ENCODE data around the gene FLRT1.
A peak's percentile ranks its signal among the peaks of the same experiment; 100 is the strongest.
"Not testable (repeated sequence)": the region's sequence is repeated elsewhere in the genome, so short reads cannot be mapped to it uniquely, and the experiment has no call there.

Gene FLRT1

DNA sequence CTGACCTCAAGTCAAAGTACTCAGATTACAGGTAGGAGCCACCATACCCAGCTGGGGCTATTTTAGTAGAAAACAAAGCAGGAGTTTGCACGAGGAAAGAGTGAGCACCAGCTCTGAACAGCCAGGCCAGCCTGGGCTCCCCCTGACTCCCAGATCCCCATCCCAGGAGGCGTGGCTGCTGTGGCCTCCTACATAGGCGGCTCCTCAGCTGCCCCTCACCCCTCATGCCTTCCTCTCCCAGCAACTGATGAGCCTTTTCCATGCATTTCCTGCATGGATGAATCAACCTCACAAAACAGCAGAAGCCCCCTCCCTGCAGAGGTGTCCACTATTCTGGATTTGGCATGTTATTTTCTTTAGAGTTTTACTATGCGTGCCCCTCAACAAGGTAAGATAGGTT, 10.5 kb upstream of the FLRT1 start:
- DNase-seq = no peak

DNA sequence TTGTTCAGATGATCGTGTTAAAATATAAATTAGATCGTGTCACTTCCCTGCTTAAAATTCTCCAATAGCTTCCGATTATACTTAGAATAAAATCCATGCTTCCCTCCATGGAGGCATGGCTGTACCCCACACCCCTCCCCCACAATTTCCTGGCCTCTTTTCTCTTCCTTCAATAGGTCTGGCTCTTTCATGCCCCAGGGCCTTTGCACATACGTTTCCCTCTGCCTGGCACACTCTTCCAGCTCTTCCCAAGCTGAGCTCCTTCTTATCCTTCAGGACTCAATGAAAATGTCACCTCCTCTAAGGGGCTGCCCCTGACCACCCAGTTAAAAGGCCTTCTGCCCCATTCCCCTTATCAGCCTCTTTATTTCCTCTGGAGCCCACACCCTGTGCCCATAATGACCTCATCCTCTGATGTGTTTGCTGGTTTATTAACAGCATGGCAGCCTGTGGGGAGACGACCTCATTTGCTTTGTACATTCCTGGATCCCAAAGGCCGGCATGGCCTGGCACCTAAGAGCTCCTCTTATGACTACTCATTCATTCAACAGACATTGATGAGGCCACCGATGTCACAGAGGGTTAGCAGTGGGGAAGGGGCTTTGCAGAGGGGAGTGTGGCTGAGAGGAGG, 9.0 kb upstream of the FLRT1 start:
- no peak for DNase-seq

DNA sequence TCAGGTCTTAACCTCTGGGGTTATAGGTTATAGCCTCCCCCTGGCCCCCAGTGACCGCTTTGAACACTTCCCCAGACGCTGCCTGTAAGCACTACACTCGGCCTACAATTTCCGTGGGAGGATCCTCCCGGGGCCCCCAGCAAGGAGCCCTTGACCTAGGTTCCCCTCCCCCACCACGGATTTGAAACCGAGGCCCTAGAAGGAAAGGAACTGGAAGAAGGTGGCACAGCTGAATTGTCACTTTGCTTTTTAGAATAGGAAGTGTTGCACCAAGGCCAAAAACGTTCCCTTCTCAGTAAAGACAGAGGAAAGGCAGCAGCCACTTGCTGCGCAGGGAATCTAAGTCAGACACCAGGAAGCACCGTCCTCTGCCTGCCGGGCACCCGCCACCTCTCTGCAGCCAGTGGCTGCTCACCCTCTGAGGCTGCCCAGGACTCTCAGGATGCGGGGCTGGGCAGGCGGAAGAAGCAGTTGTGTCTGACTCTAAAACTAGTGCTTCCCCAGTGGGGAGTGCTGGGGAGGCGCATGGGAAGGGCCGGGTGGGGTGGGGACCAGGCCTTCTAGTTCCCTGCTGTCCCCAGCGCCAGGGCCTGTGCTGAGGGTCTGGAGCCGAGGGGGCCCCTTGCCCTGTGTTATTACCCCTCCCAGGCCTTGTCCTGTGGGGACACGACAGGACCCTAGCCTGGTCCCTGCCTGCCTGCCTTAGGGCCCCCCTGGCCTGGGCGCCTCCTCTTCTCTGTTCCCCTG, 7.9 kb upstream of the FLRT1 start:
- DNase-seq = no peak

DNA sequence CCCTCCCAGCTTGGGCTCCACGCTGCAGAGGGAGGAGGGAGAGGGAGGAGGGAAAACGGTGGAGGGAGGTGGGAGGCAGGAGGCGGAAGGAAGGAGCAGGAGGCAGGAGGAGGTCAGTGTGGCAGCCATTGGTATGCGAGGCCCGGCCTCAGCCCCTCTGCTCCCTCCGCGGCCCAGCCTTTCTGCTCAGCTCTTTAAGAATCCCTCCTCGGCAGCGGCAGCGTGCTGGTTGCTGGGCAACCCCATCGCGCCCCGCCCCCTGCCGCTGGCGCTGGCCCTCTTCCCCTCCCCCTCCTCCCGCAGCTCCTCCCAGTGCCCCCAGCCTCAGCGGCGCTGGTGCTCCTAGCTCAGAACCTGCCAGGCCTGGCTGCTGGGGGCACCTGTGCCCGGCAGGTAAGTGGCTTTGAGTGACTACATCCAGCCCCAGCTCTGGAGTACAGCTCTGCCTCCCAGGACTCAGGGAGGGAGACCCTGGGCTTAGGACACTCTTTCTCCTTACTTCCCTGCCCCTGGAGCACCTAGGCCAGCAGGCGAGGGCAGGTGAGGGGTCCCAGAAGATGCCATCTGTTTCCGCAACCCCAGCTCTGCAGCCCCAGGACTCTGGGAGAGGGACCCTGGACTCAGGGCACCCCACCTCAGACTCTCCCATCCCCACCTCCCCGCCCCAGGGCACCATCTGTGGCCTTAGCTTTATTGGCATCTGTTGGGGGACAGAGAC, 7.2 kb upstream of the FLRT1 start:
- DNase-seq = peak; percentile 78

DNA sequence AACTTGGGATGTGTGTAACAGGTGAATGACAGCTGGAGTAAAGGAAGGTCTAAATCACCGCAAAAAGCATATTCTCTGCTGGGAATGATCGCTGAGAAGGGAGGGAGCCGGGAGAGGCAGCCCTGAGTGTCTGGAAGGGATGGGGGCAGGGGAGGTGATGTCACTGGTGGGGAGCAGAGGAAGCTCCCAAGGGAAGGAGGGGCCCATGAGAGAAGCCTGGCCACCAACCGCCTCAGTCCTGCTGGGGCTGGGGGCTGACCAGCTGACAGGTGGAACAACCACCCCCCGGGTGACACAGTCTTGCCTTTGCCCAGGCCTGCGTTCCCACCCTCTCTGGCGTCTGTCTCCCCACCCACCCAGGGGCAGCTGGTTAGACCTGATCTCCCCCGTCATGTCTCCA, 6.0 kb upstream of the FLRT1 start:
- no peak for DNase-seq

DNA sequence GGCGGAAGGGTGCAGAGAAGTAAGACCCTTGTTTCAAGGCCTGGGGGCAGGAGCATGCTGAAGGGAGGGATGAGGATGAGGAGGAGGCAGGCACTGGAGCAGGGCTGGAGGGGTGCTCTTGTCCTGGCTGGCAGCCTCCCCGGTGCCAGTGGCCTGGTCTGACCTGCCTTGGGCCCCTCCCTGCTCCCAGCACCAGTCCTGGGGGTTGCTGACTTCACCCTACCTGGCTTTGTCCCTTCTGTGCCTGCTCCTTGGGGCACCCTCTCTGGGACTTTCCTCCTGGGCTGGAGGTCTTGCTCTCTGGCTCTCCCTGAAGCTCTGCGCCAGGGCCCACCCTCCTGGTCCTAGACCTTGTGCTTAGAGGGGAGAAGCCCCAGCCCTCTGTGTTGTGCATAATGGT, 4.7 kb upstream of the FLRT1 start:
- DNase-seq = no peak

DNA sequence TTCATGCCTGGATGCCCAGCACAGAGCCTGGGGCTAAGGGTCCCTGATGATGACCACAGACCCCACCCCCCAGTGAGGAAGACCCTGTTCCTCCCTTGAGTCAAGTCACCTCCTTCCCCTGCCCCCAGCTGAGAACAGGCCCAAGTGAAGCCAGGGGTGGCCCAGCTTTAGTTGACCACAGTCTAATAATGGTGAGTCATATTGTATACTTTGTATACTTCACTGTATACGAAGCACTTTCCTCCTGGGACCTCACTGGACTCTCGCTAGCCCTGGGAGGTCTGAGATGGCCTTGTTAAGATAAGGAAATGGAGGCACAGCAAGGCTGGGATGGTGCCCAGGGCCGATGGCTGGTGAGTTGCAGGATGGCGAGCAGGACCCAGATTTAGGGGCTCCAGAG, 3.7 kb upstream of the FLRT1 start:
- no peak for DNase-seq

DNA sequence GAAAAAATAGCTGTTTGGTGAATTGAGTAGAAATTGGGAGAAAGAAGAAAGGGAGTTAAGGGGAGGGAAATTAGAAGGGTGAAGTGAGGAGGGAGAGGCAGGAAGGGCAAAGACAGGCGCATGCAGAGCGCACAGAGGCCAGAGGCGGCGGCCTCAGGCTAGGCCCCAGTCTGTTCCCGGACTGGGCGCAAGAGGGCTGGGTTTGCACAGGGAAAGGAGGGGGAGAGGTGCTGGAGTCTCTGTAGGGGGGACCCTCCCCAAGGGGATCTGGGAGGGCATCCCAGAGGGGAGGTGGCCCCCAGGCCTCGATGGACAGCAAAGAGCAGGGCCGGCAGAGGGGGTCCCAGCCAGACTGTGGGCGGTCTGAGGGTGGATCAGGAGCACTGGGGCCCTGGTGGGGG, 1.3 kb upstream of the FLRT1 start:
- DNase-seq = no peak

DNA sequence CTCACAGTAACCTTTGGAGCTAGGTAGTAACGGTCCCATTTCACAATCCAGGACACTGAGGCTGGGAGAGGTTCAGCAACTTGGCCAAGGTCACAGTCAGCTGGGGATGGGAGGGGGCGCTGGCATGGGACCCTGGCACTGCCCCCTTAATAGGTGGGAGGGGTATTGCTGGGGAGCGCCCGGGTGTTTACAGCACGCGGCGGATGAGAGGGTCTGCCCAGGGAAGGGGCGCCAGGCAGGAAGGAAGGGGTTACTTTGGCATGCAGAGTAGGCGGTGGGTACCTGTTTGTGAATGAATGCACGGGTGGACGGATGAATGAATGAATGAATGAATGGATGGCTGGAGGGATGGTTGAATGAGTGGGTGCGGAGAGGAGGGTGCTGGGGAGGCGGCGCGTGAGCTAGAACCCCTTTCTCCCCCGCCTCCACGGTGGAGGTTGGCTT, 628 bp upstream of the FLRT1 start:
- DNase-seq = no peak

DNA sequence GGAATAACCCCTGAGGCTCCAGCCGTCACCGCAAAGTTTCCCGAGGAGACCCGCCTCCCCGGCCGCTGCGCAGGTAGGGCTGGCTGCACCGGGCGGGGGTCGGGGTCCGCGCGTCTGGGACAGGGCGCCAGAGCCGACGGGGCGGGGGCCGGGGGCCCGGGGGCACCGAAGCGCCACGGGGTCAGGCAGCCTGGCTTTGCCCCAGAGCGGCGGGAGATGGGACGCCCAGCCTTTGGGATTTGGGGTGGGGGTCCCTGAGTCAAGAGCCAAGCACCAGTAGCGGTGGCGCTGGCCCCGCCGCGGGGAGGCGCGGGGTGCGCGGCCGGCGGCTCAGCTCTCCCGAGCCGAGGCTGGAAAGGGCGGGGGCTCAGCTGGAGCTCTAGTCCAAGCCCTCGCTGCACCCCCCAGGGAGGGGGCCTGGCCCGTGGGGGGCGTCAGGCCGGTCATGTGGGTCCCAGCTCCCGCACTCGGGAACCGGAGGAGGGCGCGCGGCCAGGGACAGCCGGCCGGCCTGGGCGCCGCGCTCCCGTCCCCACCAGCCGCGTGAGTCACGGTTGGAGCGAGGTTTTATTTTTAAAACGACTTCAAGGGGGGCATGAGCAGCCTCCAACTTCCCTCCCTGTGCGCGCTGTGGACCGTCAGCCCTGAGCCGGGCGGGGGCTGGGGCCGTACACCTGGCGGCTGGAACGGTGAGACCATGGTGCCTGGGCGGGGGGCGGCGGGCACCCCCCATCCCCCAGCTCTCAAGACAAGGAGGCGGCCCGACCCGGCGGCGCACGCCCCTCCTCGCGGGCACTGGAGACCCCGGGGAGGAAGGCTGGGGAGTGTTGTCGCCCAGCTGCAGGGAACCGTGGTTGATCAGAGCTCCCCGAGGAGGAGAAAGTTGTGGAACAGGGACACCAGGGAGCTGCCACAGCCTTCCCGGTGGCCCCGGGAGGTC, 626 bp downstream of the FLRT1 start:
- peak; percentile 39 for DNase-seq

DNA sequence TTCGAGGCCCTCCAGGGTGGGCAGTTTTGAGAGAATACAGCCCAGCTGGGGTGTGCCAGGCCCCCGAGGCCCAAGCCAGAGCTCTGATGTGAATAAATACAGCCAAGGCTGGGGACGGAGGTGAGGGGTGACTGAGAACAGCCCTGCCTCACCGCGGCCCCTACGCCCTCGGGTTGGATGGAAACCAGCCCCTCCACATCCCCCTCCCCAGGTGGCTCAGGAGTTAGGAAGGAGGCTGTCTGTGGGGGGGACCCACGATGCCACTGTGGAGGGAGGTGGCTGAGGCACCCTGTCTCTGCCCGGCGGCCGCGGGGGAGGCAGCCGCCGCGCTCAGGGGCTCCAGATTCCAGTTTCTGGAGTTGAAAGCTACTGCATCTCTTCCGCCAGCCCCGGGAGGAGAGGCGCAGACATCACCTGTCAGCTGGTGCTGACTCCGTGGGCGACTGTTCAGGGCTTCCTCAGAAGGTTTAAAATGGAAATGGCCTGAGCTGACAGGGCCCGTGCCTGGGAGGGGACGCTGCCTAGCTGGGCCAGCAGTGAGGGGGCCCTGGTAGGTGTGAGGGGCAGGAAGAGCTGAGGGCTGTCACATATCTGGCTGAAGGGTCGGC, 1.4 kb downstream of the FLRT1 start:
- DNase-seq = no peak

DNA sequence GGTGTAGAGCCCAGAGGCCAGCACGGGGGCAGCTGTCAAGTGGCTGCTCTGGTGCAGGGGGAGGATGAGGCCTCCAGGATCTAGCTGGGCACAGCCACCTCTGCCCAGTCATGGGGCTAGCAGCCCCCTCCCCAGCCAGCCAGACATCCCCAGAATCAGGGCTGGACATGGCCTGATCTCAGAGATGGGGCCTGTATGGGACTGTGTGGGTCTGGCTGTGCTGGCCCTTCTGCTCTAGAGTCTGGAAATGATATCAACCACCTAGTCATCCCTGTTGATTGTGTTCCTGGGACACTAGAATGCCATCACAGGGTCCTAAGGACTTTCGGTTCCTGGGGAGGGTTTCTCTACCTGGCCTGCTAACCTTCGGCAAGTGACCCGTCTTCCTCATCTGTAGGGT, 2.8 kb downstream of the FLRT1 start:
- no peak for DNase-seq

DNA sequence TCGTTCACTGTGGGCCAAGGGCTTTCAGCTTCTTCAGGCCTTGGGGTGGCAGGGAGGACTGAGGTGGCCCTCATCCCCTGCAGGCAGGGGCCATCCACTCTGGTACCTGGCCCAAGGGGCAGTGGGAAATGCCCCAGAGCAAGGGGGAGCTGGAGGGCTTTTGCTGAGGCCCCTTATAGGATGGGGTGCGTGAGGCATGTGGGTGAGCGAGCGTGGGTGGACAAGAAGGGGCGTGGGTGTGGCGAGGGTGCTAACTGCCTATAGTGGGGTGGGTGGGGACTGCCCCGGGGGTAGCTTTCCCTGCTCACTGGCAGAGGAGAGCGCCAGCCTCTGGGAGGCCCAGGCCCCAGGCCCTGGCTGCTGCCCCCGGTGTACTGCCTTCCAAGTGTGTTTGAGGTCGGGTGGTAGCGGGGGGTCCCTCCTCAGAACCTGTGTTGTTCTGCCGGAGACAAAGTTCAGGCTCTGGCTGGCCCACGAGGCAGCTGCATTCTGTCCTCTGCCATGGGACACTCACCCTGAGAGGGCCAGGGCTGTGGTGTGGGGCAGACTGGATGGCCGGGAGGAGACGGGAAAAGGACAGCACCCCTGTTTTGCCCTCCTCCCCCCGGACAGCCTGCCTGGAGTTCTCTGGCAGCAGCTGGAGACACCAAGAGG, 3.4 kb downstream of the FLRT1 start:
- no peak for DNase-seq

DNA sequence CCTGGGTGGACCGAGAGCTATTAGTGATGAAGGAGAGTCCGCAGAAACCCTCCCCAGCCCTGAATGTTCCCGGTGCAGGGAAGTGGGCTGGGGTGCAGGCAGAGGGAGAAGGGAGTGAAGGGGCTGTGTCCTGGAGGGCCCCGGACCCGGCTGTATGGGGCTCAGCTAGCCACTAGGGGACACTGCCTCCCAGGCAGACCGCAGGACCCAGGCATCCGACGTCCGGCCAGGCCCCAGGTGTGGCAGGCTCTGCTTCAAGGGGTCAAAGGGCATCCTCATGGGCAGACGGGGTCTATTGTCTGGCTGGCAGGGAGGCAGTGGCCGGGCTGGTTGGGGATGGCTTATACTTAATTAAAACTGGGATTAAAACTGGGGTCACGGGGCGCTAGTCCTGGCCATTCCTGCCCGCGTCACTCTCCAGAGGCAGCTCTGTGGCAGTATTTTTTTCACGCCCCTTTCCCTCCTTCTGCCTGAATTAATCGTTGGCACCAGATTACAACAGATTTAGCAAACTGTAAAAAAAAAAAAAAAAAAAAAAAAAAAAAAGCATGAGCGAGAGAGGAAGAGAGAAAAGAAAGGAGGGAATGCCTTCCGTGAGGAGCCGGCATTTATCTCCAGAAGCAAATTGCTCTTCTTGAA, 5.1 kb downstream of the FLRT1 start:
- no peak for DNase-seq

DNA sequence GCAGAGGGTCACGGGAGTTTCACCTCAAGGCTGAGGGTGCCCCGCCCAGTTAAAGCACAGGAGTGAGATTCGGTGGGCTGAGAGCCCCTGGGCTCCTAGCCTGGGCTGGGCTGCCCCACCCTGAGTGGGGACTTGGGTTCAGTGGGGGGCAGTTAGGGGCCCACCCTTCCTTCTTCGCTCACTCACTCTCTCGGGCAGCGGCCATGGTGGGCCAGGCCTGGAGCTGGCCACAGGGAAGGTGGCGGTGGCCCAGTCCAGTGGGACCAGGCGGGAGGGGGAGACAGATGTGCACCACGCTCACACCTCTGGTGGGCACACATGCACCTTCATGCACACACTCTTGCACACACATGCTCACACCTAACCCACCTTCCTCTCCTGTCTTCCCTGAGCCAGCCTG, 6.1 kb downstream of the FLRT1 start:
- DNase-seq = no peak

DNA sequence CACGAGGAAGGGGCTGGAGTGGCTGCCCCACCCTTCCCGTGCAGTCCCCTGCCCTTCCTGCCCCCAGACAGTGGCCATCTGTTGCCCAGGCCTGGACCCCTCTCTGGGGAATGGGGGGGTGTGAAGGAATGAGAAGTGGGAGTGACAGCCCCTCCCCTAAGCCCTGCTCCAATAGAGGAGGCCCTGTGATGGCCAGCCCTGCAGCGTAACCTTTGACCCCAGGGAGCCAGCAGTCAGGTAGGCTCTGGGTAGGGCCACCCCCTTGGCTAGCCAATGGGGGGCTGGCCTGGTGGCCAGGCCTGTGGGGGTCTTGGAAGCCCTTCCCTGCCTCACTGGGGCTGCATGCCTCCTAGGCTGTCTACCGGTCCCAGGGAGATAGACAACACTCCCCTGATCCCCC, 6.6 kb downstream of the FLRT1 start:
- DNase-seq = no peak

DNA sequence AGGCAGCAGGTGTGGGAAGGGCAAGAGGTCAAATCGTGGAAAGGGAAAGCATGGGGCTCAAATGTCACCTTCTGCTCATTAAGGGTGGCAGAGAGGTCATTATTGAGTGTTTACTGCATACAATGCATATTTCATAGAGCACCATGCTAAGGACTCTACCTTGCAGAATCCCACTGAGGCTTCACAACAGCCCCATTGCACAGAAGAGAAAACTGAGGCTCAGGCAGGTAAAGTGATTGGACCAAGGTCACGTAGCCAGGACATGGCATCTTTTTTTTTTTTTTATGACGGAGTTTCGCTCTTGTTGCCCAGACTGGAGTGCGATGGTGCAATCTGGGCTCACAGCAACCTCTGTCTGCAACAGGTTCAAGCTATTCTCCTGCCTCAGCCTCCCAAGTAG, 7.8 kb downstream of the FLRT1 start:
- no peak for DNase-seq

DNA sequence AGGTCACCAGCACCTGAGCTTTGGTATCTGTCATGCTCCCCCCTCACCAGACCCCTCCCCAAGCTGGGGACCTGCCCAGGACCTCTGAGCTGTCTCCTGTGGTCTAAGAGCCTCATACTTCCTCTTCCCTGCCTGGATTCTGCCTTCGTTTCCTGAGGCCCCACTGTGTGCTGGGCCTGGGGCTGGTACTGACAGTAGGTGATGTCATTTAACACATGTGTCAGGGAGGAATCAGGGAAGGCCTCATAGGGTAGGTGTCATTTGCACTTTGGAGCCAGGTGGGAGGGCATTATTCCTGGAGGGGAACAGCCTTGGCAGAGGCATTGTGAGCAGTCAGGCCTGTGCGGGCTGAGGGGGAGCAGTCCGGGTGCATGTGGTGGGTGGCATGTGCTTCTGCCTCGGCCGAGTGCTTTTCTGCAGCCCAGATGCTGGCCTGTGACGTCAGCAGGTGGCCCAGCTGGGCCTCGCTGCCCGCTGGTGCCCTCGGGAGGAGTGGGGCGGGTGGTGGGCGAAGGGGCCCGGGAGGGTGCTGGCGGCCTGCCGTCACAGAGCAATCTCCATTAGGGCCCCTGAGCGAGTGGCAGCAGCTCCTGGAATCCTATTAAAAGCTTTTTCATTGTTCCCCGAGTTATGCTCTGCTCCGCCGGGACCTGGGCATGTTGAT, 9.1 kb downstream of the FLRT1 start:
- DNase-seq = peak; percentile 18

DNA sequence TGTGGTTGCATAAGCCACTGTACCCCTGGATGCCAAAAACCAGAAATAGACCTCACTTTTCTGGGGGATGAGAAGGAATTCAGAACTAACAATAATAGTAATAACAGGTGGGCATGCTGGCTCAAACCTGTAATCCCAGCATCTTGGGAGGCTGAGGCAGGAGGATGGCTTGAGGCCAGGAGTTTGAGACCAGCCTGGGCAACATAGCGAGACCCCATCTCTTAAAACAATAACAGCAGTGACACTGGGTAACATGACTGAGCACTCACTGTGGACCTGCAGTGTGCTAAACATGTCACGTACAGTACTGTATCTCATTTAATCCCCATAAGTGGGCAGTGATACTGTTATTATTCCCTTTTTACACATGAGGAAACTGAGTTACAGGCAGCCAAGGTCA, 10.0 kb downstream of the FLRT1 start:
- DNase-seq = no peak

DNA sequence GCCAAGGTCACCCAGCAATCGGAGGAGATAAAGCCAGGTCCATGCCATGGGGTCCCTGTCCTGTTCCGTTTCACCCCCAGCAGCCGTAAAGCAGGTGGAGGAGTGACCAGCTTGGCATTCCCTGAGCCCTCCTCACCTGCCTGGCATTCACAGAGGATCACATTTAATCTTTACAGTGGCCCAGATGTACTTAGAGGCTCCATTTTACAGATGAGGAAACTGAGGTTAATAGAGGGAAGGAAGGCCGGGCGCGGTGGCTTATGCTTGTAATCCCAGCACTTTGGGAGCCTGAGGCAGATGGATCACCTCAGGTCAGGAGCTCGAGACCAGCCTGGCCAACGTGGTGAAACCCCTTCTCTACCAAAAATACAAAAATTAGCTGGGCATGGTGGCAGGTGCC, 11.6 kb downstream of the FLRT1 start:
- DNase-seq = not testable (repeated sequence)
